Activated T-cell treated with anti-CD3 and anti-CD28 coated beads, Interleukin-2, amount 50 U/mL, for 48 hours (primary cell): ENCODE results near the gene CCL4L2.
"Not testable (repeated sequence)": the region's sequence is repeated elsewhere in the genome, so short reads cannot be mapped to it uniquely, and the experiment has no call there.

ENCODE experiments used
- DNase-seq, 2 experiments: peaks; one replicate each; pipeline ENCODE4 v3.0.0-alpha.2; 2020

CCL4L2 gene

GRCh38 chr17:36195434-36196130 lies 15.3 kb upstream of the CCL4L2 start:
- DNase-seq: no peak

GRCh38 chr17:36196131-36196486 lies 14.8 kb upstream of the CCL4L2 start:
- DNase-seq: no peak

- DNase-seq: no peak
Measured at GRCh38 chr17:36197387-36197703, 13.5 kb upstream of the CCL4L2 start.

- peak; percentile 53 to 55 for DNase-seq
Measured at GRCh38 chr17:36198831-36199465, 11.9 kb upstream of the CCL4L2 start.

GRCh38 chr17:36201102-36201501 lies 9.8 kb upstream of the CCL4L2 start:
- DNase-seq: not testable (repeated sequence)

GRCh38 chr17:36201506-36201905 lies 9.4 kb upstream of the CCL4L2 start:
- DNase-seq: not testable (repeated sequence)

- no peak for DNase-seq
Measured at GRCh38 chr17:36203335-36203734, 7.5 kb upstream of the CCL4L2 start.

- DNase-seq: no peak
Measured at GRCh38 chr17:36204724-36205500, 6.0 kb upstream of the CCL4L2 start.

- DNase-seq: no peak
Measured at GRCh38 chr17:36205637-36206485, 5.0 kb upstream of the CCL4L2 start.

- DNase-seq: not testable (repeated sequence)
Measured at GRCh38 chr17:36206486-36206821, 4.4 kb upstream of the CCL4L2 start.

- not testable (repeated sequence) for DNase-seq
Measured at GRCh38 chr17:36207383-36207782, 3.5 kb upstream of the CCL4L2 start.

- DNase-seq: no peak
Measured at GRCh38 chr17:36209575-36209974, 1.3 kb upstream of the CCL4L2 start.

- not testable (repeated sequence) for DNase-seq
Measured at GRCh38 chr17:36211484-36212271, 815 bp downstream of the CCL4L2 start.

GRCh38 chr17:36212272-36212605 lies 1.4 kb downstream of the CCL4L2 start:
- no peak for DNase-seq

GRCh38 chr17:36212966-36213365 lies 2.1 kb downstream of the CCL4L2 start:
- no peak for DNase-seq

GRCh38 chr17:36213695-36214094 lies 2.8 kb downstream of the CCL4L2 start:
- DNase-seq: no peak

GRCh38 chr17:36214918-36215317 lies 4.1 kb downstream of the CCL4L2 start:
- DNase-seq: no peak

- DNase-seq: not testable (repeated sequence)
Measured at GRCh38 chr17:36215406-36216308, 4.8 kb downstream of the CCL4L2 start.

GRCh38 chr17:36219556-36219955 lies 8.7 kb downstream of the CCL4L2 start:
- not testable (repeated sequence) for DNase-seq

GRCh38 chr17:36220737-36221580 lies 10.1 kb downstream of the CCL4L2 start:
- DNase-seq: not testable (repeated sequence)
